ENCODE measurements around the gene COA8. TPM values are rescaled to one million over a fixed set of nuclear protein-coding genes. Genes with fewer than 3 reads are reported as not detected.

COA8 gene
- total and polyA plus RNA-seq, 2 of the 4 experiments (the other 2 are of a cell fraction): 12.2 to 21.1 TPM

GRCh38 chr14:103518422-103519042, 44.2 kb upstream of the COA8 start:
- peak overlapping the region; percentile 71 for H2AFZ ChIP-seq (replicated peaks; ENCODE audit: low read length, poor library complexity)
- no peak for TF ChIP-seq CHD1 (IDR thresholded peaks at IDR 0.05; ENCODE audit: low read depth, low read length)
- no peak for TF ChIP-seq USF2 (IDR thresholded peaks at IDR 0.05; ENCODE audit: low read depth, low read length)
- peak; percentile 76 for TF ChIP-seq CTCF (conservative IDR thresholded peaks at IDR 0.05; ENCODE audit: low read depth, low read length)
- TF ChIP-seq SMC3 (IDR thresholded peaks at IDR 0.05; ENCODE audit: low read depth, low read length): peak; percentile 64
- peak; percentile 69 for TF ChIP-seq RAD21 (IDR thresholded peaks at IDR 0.05; ENCODE audit: low read length)
- TF ChIP-seq NFE2L2 (IDR thresholded peaks at IDR 0.05; ENCODE audit: low read depth, low read length): no peak
- no peak for TF ChIP-seq CEBPB (IDR thresholded peaks at IDR 0.05; ENCODE audit: low read depth, low read length)
- TF ChIP-seq MAZ (IDR thresholded peaks at IDR 0.05; ENCODE audit: borderline replicate concordance, low read depth, low read length): peak; percentile 54; the same call in 1 of the 2 replicates
- TF ChIP-seq MXI1 (IDR thresholded peaks at IDR 0.05; ENCODE audit: borderline replicate concordance, low read depth, low read length): no peak
- no peak for TF ChIP-seq BHLHE40 (IDR thresholded peaks at IDR 0.05; ENCODE audit: low read depth, low read length)
- no peak for TF ChIP-seq ELK1 (IDR thresholded peaks at IDR 0.05; ENCODE audit: borderline replicate concordance, low read depth, low read length)
- TF ChIP-seq POLR2A (IDR thresholded peaks at IDR 0.05; ENCODE audit: low read depth, low read length): 0 out of 2 replicates have a peak, but pooled peaks have one; percentile 36
- intact Hi-C loops (cut with micrococcal nuclease) (loop anchor here (1.0 kb wide), 1 partner anchor 28 kb away; no protein-coding TSS in a partner anchor), dilution Hi-C loops (cut with HindIII; ENCODE audit: low sequenced_read_pairs, unreplicated experiment) (no loop called here), in situ Hi-C loops (cut with MboI; ENCODE audit: low sequenced_read_pairs) (no loop called here)
- H4K5ac ChIP-seq (ENCODE audit: low read depth, low read length): no peak overlapping the region
- H3K18ac ChIP-seq (ENCODE audit: low read depth, low read length): no peak overlapping the region
- no peak overlapping the region for H2BK5ac ChIP-seq (ENCODE audit: low read depth, low read length, poor library complexity, severe bottlenecking)
- H3K56ac ChIP-seq (ENCODE audit: extremely low read depth, insufficient read depth, low read length): no peak overlapping the region
- H2BK15ac ChIP-seq (ENCODE audit: low read depth, low read length): no peak overlapping the region
- H3K36me3 ChIP-seq (ENCODE audit: control insufficient read depth, insufficient read depth, low read length): peaks cover 2% of the 10 kb centered on the region; the same call in 1 of the 2 replicates
- H3K4me1 ChIP-seq (ENCODE audit: control insufficient read depth, insufficient read depth, low read length): peaks cover 18% of the 10 kb centered on the region
- H3K9ac ChIP-seq (ENCODE audit: low read depth, low read length): no peak overlapping the region
- ATAC-seq (ENCODE audit: low read depth) (peak; percentile 45), DNase-seq (peak; percentile 29)
- no peak overlapping the region for H3K23ac ChIP-seq (ENCODE audit: low read depth, low read length)
- no peak overlapping the region for H3K14ac ChIP-seq (replicated peaks; ENCODE audit: low read depth, low read length)
- WGBS, 2 experiments (ENCODE audit: extremely low coverage in 2 of 2, insufficient read length in 1 of 2): no CpG with 5 or more reads among the region's 9 CpGs
- H3K9me1 ChIP-seq (ENCODE audit: insufficient read depth, low read length): no peaks in the 10 kb centered on the region
- H2BK120ac ChIP-seq (ENCODE audit: low read depth, low read length): no peak overlapping the region
- H3K4me3 ChIP-seq (ENCODE audit: insufficient read depth, low read depth, low read length): no peak overlapping the region
- peak overlapping the region; percentile 30; the same call in 1 of the 2 replicates for H2AK5ac ChIP-seq (ENCODE audit: low read depth, low read length)
- peaks cover 12% of the 10 kb centered on the region for H4K20me1 ChIP-seq (ENCODE audit: insufficient read depth, low read length)
- BruUV-seq (replicated peaks): no TSS peak
- H3K4me2 ChIP-seq (ENCODE audit: low read depth, low read length): no peak overlapping the region
- H4K91ac ChIP-seq (ENCODE audit: insufficient read depth, low read depth, low read length): no peak overlapping the region
- ChIA-PET POLR2A (ENCODE audit: unreplicated experiment) (no interaction called here), CTCF (interaction anchor here (0.5 to 1.5 kb wide), 7 partner anchors 10 to 149 kb away, joined by 3 to 7 read pairs (median 3); partner anchors contain the start of gene TRMT61A)
- H3K27ac ChIP-seq (ENCODE audit: insufficient read depth, low read length): no peak overlapping the region
- no peaks in the 10 kb centered on the region for H3K9me3 ChIP-seq (ENCODE audit: control insufficient read depth, insufficient read depth, low read length)
- 0 out of 4 replicates have a peak overlapping the region, but pooled peaks of 1 of the 2 experiments have one; percentile 24 for H4K8ac ChIP-seq (ENCODE audit: low read depth in 2 of 2, low read length in 2 of 2)
- H3K79me1 ChIP-seq (ENCODE audit: low read depth in 1 of 2, low read length in 2 of 2): peaks cover 0 to 7% of the 10 kb centered on the region in 2 experiments; a peak in 1 of 4 replicates
- peaks cover 12% of the 10 kb centered on the region for H3K27me3 ChIP-seq (ENCODE audit: control insufficient read depth, insufficient read depth, low read length)
- peak overlapping the region; percentile 60 for H2AK9ac ChIP-seq (replicated peaks; ENCODE audit: low read depth, low read length, poor library complexity)
- no peak overlapping the region for H2BK20ac ChIP-seq (ENCODE audit: low read depth, low read length)
- no peak overlapping the region for H3K4ac ChIP-seq (ENCODE audit: low read depth, low read length)
